GM21825 (cell line): ENCODE data around the gene AEBP1.

Source experiments
- ATAC-seq: cut with Tn5 transposase; IDR thresholded peaks from one replicate; pipeline ENCODE4 v1.9.1; 2021; ENCODE audit warnings: mild to moderate bottlenecking, moderate library complexity; ENCODE audit not compliant: unreplicated experiment

AEBP1 gene

DNA sequence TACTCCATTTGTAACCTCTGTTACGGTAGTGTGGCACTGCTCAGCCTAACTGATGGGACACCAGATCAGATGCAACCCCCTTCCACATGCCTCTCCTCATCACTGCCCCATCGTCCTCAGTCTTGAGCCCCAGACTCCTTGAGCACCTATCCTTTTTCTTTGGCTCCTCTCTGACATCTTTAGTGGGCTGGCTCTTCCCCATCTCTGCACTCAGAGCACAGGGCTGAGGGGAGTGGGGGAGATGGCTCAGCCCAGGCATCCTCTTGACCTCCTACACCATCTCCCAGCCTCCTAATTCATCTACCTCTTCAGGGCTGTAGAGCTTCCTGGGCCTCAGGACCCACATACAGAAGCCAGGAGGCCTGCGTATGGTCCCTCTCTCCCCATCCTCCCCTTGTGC lies 20.3 kb upstream of the AEBP1 start:
- ATAC-seq, result no peak

DNA sequence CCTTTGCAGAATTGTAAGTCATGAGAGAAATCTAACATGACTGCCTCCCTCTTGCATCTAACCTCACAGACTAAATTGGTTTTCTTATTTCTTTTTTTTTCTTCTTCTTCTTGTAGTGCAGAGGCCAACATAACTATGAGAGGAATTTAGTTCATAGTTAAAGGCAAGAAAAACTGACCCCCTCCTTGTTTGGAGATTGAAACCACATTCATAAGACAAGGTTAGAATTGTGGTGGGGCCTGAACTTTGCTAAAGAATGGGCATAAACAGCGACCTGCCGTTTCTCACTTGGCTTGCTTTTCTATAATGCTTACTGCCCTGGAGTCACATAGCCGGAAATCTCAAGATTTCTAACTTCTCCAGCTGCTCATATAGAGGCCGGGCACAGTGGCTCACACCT lies 19.4 kb upstream of the AEBP1 start:
- no peak for ATAC-seq

DNA sequence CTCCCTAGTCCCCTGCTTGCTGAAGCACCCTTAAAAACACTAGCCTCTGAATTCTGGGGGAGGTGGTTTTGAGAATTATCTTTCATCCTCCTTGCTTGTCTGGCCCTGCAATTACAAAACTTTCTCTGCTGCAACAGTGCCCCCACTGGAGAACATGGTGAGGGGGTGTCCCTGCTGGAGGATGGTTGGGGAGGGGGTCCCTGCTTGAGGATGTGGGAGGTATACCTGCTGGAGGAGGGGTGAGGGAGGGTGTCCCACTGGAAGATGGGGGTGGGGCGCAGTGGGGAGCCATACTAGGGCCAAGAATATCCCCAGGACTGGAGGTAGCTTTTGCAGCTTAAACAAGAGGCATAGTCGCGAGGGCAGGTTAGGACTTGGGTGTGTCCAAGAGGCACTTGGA lies 18.6 kb upstream of the AEBP1 start:
- ATAC-seq, result no peak

DNA sequence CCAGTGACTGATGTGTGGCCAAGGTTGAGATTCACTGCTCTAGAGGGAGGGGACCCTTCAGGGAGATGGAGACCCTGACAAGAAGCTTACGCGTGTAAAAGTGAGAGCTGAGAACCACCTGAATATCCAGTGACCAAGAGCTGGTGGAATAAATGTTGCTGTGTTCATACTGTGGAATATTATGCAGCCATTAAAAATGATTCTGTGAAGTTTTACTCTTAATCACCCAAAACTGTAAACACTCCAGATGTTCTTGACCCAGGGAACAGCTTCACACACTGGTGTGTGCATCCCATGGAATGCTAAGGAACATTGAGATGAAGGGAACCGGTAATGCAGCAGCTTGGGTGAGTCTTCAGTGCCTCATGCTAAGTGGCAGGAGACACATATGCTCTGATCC lies 17.5 kb upstream of the AEBP1 start:
- no peak for ATAC-seq

DNA sequence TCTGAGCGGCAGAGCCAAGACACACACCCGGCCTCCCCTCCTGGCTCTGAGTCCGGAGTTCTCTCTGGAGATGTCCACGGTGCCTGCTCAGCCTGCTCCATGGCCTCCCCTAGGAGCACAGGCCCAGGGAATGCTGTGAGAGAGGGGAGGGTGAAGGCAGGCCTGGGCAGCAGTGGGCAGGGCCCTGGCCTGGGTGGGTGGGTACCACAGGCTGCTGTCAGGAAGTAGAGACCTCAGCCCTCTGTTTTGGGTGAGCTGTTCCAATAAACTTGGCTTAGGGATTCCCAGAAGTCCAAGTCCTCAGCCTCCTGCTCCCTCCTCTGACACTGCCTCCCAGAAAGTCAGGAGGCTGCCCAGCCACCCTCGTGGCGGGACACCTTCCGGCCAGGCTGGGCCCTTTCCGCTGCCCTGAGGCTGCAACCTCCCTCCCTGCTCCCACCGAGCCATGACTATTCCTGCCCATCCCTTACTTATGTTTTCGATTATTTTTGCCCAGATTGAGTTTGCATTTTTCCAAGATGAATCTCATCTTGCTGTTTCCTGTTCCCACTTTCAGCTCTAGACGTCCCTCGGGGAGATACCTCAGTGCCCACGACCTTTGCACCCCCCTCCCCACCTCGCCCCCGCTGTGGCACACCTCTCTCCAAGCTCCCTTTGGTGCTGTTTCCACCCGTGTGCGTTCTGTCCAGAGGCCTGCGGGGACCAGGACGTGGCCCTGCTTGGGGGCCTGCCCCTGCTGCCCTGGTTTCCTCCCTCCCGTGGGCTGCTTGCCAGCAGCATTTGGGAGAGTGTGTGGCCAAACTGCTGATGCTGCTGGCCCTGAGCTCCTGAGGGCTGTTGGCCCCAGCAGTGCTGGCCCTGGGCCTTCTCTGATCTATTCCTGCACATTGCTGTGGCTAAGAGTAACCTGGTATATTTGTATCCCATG lies 16.0 kb upstream of the AEBP1 start:
- ATAC-seq, result no peak

DNA sequence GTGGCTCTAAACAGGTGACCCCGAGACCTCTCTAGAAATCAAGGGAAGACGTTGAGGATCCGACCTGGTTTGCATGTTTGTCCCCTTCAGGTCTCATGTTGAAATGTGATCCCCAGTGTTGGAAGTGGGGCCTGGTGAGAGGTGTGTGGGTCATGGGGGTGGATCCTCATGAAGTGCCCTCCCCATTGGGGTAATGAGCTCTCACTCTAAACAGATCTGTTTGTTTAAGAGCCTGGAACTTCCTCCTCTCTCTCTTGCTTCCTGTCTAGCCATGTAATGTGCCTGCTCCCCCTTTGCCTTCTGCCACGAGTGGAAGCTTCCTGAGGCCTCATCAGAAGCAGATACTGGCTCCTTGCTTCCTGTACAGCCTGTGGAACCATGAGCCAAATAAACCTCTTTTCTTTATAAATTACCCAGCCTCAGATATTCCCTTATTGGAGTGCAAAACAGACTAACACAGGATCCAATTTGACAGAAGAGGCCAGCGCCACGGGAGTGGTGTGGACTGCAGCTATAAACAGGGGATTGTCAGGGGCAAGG lies 11.0 kb upstream of the AEBP1 start:
- ATAC-seq, result no peak

DNA sequence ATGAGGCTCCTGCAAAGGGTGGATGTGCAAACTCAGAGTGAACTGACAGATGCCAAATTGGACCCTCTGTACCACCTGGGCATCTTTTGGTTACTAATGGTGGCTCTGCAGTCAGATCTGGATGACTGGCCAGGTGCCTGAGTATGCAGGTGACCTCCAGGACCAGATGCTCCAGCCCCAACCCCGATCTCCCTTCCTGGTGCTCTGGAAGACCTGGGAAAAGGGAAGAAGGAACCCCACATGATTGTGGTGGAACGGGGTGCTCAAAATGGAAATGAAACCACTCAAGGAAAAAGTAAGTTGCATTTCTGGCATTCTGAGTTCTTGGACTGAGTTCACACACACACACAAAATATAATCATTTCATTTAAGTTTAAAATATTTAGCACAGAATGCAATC lies 9.8 kb upstream of the AEBP1 start:
- ATAC-seq, result no peak

DNA sequence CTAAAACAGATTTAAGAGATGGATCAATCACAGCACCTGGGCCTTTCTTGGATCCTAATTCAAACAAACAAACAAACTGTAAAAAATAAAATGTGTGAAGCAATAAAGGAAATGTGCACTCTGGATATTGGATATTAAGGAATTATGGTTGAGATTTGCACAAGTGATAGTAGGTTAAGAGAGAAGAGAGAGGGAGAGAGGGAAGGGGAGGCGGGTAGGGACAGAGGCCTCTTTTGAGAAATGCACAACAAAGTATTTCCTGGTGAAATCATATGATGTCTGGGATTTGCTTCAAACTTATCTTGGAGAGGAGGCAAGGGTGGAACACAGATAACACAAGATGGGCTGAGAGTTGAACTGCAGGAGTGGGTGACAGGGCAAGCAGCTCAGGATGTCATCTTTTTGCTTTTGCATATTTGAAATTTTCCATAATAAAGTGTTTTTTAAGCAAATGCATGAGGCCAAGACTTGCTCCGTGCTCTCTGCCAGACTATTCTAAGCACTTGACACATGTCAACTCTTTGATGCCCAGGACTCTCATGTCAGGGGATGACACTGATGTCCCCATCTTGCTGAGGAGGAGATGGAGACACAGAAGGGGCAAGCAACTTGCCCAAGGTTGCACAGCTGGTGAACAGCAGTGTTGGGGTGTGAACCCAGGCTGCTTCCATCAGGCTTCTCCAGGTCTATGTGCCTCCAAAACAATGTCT lies 9.1 kb upstream of the AEBP1 start:
- ATAC-seq, result no peak

DNA sequence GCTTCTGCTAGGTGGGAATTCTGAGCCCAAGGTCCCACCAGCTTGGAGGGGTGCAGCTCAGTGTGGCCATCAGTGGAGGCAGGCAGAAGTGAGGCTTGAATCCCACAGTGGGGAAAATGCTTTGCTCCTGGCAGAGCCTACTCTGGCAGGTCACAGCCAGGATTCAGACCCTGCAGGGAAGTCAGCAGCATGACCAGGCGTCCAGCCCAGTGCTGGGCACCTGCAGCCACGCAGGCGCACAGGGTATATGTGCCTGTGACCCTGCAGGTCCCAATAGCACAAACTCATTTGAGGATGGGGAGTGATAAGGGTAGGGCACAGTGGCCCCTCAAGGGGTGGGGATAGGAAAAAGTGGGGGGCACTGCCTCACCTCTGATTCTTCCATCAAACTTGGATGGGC lies 8.4 kb upstream of the AEBP1 start:
- ATAC-seq, result no peak

DNA sequence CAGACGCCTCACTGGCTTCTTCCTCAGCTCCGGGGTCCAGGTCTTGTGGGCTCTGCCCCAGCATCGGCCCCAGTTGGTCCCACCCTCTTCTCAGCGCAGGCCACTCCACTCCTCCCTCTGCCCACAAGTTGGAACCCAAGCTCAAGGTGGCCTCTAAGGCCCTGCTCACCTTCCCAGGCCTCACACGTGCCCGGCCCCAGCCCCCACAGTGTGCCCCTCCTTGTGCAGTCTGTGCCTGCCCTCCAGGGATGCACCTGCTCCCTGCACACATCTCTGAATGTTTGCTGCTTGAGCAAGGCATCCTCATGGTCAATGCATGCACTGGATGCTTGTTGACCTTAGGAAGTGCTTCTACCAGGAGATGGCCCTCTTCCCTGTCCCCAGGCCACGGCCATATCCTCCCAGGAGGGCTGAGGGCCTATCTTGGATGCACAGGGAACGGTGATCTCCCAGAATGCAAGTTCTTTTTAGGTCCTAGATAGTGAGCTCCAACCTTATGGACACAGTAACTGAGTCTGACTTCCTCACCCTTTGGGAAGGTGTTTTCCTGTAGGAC lies 7.7 kb upstream of the AEBP1 start:
- ATAC-seq, result no peak

DNA sequence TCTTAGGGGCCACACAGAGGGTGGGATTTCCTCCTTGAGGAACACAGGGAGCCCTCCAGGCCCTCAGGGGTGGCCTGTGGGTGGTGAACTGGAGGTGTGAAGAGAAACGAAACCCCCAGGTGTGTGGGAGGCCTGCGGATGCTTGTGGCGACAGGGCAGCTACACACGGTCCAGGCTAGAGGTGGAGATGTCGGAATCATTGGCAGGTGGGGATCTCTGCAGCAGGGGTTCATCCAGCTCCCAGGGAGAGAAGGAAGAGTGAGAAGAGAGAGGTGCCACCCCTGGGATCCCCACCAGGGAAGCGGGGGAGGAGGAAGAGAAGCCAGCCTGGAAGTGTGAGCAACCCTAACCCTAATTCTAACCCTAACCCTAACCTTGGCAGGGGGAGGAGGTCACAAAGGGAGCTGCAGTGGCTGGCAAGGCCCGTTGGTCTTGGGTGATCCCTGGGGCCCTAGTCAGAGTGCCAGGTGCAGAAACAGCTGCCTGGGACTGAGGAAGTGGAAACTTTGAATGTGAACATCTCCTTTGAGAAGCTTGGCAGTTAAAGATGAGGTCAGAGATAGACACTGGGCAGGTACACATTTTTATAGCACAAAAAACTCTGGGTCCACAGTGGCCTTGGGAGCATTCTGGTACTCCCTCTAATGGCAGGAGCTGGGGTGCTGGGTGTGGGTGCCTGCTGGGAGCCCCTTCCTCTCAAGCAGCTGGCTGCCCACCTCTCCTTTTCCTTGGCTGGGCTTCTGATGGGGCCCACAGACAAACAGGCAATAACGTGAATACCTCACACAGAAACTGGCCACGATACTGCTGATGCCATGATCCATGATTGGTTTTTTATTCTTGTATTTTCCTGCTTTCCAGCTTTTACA lies 6.8 kb upstream of the AEBP1 start:
- ATAC-seq, result no peak

DNA sequence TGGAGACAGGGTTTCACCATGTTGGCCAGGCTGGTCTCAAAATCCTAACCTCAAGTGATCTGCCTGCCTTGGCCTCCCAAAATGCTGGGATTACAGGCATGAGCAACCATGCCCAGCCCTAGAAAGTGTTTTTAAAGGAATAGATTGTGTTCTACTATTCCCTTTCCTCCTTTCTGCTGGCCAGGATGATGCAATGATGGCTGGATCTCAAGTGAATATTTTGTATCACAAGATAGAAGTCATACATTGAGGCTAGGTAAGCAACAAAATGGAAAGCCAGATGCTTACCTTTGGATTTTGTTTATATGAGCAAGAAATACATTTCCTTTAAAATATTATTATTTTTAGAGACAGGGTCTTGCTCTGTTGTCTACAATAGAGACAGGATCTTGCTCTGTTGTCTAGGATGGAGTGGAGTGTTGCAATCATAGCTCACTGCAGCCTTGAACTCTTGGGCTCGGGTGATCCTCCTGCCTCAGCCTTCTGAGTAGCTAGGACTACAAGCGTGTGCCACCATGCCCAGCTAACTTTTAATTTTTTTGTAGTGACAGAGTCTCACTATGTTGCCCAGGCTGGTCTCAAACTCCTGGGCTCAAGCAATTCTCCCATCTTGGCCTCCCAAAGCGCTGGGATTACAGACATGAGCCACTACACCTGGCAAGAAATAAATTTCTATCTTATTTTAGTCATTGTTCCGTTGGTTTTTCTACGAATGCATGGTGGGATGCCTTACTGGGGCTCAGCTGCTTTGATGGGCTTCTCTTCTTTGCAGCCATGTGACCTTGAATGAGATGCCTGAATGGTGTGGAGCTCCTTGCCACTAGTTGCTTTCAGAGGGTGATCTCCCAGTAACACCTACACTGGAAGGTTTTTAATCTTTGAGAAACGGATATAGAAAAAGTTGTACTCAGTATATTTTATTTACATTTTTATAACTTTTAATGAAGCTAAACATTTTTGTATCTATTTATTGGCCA lies 5.8 kb upstream of the AEBP1 start:
- ATAC-seq, result no peak

DNA sequence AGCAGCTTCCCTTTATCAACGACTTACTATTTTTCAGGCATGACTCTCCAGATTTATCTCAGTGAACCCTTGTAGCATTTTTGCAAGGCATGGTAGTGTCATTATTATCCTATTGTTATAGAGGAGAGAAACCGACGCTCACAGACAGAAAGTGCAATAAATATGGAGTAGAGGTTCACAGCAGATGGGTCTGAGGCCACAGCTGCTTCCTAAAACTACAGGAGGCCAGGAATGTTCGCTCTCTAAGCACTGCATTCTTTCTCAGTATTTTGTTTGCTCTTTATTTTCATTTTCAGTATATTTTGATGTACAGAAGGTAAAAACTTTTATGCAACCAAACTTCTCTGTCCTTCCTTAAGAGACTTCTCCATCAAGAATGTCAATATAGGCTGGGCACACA lies 4.5 kb upstream of the AEBP1 start:
- ATAC-seq, result no peak

DNA sequence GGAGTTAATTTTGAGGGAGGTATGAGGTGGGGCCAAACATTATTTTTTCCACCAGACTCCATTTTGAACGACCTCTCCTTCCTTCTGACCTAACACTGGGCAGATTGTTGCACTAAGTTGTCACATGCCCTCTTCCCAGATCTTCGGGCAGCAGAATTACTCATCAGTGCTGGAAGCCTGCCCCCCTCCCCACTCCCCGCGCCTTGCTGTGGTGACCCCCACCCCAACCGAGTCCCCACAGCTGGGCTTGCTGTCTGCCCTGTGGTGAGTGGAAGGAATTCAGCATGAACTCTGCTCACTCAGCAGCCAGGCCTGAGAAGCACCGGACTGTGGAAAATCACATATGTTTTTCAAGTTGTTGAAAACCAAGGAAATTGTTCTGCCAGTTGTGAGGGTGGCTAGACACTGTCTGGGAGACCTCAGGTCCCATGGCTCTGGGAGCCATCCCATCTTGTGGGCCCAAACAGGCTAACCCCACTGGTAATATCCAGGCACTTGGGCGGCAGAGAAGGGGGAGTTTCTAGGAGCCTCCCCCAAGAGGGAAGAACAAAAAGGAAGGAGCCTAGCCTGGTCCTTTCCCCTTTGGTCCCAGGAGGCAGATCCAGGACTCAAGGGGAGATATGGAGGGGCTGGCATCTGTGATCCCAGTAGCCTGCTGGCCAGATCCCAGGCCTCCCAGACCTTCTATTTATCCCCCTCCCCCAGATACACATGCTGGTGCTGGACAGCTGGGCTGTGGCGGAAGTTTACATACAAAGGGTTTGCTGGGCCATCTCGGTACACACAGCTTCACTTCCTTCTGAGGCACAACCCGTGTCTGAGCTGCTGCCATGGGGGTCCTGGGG lies 3.5 kb upstream of the AEBP1 start:
- ATAC-seq, result no peak

DNA sequence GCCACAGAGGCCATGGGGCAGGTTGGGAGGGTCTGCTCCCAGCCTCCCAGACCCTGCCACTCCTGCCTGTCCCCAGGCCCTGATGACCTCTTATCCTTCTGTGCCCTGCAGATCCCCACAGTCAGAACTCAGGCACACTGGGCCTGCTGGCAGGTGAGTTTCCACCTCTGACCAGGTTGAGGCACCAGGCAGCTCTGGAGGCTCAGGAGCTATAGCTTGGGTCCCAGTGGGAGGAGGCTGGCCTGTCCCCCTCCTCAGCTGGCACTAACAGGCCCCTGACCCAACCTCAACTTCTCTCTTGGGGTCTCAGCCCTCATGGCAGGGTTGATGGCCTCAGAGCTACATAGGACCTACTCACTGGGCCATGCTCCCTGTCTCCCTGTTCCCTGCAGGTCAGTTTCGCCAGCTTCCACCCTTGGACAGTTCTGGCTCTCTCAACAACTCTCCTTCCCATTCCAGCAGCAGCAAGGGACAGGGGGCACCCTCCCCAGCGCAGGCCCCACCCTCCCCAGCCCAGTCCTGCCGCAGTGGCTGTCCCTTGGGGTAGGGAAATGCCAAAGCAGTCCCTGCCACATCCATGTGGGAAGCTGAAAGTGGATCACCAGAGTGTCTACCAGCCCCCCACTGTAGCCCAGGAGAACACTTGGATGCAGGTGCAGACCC lies 2.7 kb upstream of the AEBP1 start:
- ATAC-seq, result no peak

DNA sequence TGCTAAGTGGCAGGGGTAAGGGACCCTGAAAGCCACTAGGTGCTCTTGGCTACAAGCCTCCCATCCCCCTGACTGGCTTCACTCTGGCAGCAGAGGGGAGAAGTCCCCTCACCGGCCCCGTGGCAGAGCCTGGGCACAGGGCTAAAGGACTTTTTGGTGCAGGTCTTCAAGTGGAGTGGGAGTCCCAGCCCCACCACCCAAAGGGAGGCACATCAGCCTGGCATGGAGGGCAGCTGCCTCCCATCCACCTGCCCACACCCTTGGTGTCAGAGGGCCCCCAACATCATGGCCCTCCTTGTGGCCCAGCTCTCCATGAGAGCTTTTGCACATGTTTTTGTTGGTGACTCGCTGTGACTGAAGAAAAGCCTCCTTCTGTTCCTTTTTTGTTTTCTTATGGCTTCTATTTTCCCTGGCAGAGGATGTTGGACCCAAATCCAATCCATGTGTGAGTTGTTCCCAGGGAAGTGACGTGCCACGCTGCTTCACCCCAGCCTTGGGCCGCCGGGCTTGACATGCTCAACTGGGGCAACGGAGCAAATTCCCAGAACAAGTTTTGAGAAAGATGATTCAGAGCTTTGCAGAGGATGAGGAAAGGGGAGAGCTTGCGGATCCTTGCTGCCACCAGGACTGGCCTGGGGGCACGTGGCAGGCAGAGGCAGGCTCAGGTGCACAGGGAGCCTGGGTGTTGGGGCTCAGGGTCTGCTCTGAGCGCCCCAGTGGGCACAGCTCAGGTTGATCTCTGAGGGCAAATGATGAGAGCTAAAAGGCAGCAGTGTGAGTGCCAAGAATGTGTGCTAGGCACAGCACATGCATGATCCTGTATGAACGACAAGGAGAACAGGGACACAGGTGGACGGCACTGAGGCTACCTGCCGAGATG lies 1.9 kb upstream of the AEBP1 start:
- ATAC-seq, result no peak

DNA sequence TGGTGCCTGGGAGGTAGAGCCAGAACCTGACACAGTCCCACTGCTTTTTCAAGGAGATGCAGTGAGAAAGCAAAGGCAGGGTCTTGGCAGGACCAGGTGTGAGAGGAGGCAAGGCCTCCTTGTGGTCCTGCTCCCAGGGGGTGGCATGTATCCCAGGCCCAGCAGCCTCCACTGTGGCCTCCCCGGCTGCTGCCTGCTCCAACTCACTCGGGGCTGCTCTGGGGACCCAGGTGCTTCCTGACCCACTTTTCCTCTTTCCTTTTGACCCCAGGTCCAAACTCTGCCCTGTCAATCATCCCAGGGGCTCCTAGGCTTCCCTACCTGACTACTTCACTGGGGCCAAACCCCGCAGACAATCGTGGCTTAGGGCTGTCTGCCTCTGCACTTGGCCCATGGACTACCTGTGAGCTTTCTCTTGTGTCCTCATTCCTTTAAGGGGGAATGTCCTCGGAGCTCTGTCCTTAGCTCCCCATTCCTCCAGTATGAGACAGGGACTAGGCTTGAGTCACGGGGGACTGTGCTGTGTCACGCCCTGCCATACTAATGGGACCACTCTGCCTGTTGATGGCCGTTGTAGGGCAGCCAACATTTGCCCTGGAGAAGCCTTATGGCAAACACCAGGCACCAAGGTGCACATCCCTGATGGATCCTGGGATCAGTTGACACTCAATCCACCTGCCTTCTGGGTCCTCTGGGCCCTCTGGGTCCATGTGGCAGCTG lies 1.1 kb upstream of the AEBP1 start:
- ATAC-seq, result no peak
